ENCODE measurements around the gene NEGR1. TPM values are rescaled to one million over a fixed set of nuclear protein-coding genes. Genes with fewer than 3 reads are reported as not detected.

Gene NEGR1
- total RNA-seq, 1 donor from 2014 or later, result 0.16 TPM

DNA sequence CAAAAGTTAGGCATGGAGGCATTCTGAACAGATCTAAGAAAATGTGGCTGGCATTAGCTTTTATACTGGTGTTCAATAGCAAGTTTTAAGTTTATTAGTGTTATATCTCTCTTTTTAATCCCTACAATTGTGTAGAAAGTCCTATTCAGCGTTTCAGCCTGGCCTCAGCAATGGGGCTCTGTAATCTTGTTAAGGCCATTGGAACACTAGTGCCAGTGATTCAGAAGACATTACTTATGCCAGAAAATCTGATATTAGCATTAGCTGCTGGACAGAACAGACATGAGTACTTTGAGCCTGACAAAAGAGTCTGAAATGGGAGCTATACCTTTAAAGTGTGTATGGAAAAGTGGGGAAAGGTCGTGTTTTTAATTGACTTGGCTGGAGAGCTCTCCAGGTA lies 167.0 kb downstream of the NEGR1 start:
- ATAC-seq, result no peak

DNA sequence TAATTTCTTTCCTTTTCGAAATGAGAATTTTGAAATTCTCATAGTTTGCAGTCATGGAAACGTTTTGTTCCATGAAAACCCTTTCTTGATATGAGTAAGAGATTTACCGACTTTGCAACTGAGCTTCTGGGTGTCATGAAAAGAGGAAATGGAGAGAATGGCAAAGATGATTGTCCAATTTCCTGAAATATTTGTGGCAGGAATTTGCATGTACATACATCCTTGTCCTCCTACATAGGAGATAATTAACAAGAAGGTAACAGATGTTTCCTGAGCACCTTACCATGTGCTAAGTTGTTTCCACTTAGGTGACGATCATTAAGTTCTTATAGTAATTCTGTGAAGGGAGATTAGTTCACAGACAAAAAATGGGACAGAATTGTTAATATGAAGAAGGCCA lies 170.7 kb downstream of the NEGR1 start:
- ATAC-seq, result no peak

DNA sequence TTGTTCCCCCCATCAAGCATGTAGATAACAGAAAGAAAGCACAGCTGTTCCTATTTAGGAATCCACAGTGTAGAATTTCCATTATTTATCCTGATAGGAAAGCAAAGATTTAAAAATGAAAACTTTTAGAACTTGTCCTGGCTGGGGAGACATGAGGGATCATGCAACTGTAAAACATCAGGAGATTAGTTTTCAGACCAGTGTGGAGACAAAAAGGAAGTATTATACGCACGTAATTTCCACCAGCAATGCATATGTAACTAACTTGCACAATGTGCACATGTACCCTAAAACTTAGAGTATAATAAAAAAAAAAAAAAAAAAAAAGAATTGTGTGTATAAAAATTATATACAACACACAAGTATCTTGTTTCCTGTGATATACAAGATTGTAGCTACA lies 172.4 kb downstream of the NEGR1 start:
- ATAC-seq, result no peak

DNA sequence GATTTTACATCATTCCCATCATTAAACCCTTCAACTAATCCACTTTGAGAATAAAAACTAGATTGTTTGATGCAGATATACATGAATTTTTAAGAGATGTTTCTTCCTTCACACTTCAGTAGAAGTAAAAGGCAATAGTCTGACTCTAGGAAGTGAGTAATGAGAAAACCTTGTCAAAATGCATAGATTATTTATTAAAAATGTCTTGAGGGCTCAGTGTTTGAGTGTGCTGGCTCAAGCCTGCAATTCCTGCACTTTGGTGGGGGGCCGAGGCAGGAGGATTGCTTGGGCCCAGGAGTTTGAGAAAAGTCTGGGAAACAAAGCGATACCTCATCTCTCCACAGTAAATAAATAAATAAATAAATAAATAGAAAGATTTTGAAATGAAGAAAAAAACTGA lies 177.1 kb downstream of the NEGR1 start:
- ATAC-seq, result no peak

DNA sequence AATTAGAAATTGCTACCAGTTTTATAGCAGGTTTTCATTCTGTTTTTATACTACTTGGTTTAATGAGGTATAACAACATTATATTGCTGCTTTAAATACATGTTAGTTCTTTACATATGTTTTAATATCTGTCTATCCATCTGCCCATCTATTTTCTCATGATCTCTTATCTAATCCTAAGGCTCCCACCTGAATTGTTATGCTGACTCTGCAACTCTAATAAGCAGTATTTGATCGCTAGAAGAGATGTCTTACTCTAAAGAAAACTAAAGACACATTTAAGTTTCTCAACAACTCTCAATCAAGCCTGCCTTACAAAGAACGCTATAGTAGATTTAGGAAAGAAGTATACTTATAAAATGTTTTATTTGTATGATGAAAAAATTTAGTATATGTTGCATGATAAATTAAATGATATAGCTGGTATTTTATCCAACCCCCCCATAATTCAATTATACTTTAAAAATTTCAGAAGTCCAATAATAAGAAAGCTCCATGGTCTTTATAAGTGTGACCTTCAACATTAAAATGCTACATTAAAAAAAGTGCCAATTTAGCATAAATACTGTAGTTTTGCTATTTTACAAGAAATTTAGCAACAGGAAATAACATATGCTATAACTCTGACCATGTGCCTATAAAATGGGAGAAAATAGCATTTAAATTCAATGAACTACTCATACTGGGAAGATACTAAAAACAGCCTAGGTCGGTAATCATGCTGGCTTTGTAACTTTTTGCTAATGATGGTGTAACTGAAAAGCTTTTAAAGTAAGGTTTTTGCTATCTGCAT lies 180.3 kb downstream of the NEGR1 start:
- no peak for ATAC-seq

DNA sequence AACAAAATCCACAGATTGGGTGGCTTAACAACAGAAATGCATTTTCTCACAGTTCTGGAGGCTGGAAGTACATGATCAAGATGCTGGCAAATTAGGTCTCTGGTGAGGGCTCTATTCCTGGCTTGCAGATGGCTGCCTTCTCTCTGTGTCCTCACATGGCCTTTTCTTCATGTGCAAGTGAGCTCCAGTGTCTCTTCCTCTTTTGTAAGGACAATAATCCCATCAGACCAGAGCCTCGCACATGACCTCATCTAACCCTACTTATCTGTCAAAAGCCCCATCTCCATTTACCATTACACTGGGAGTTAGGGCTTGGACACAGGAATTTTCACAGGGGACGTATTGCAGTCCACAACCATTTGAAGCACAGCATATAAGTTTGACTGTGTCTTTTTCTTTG lies 181.6 kb downstream of the NEGR1 start:
- ATAC-seq, result no peak

DNA sequence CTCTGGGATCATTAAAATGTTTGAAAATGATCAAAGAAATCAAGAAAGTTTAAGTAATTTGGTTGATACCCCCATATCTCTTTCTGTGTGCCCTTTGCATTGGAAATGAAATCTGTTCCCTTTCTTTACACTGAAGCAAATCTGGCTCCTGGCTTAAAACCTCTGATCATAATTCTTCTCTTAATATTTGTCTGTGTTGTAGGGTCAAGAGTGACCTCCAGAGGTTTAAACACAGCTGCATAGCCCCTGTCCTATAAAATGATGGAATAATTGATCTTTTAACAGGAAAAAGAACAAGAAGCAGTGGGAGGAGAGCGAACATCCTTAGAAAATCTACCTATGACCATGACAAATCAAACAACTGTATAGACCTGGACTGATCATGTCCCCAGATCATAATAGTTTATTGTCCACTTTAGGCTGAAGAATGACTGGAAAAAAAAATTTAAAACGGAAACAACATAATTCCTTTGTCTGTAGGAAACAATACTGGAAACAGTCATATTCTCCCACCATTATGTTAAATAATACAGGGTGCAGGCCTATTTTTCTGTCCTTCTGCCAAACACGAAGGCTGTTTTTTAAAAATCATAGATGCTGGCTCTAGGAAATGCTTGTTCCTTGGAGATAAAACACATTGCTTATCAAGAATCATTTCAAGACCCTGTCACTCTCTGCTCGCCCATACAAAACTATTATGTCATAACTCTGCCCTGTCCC lies 184.3 kb downstream of the NEGR1 start:
- no peak for ATAC-seq

DNA sequence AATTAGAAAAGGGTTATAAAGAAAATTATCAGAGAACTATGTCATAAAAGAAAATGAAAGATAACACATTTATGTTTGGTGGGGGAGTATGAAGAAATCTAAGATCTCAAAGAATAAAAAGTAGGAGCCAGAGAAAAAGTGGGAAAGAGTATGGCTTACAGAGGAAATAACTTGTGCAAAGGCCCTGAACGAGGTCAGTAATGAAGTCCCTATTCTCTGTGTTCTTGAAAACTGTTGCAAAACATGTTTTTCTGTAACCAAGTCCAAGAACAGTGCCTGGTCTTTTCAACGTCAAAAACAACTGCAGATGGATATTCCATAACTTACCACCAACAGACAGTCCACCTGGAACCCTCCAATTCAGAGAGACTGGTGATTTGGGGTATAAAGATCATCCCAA lies 188.1 kb downstream of the NEGR1 start:
- no peak for ATAC-seq

DNA sequence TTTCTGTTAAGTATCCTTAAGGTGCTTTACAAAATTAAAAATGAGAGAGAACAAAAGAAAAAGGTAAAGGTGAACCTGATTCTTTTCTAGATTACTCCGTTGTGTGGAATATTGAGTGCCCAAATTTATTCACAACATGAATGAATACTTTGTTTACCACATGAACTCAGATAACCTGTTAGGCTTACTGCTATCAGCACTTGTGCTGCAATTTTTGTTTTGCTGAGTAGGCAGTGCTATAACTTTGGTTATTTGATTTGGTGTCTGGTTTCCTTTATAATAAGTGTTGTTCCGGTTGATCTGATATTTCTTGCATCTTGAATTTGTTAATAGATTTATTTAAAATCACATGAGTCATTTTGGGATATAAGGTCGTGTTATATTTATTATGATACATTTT lies 195.9 kb downstream of the NEGR1 start:
- no peak for ATAC-seq

DNA sequence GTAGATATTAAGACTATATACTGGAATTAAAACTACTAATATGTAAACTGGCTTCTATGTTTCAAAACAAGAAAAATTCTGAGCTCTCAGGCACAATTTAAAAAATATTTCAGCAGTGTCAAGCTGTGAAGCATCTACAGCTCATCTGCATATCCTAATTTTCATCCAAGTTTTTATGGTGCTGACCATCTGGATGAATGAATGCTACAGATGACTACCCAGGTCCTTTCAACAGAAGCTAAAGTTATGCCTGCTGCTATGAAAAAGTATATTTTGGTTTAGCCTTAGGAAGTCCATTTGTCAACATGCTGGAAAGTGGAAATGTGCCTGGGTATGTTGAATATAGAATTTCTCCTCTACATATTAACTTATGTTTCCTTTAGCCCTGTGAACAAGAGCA lies 206.9 kb downstream of the NEGR1 start:
- no peak for ATAC-seq

DNA sequence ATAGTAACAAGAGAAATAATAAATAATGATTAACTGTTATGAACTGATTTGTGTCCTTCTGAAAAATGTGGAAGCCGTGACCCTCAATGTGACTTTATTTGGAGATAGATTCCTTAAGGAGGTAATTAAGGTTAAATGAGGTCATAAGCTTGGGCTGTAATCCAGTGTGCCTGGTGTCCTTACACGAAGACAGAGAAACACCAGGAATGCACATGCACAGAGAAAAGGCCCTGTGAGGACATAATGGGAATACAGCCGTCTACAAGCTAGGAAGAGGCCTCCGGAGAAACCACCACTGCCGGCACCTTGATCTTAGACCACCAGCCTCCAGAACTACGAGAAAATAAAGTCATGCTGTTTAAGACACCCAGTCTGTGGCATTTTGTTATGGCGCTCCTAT lies 215.9 kb downstream of the NEGR1 start:
- ATAC-seq, result no peak

DNA sequence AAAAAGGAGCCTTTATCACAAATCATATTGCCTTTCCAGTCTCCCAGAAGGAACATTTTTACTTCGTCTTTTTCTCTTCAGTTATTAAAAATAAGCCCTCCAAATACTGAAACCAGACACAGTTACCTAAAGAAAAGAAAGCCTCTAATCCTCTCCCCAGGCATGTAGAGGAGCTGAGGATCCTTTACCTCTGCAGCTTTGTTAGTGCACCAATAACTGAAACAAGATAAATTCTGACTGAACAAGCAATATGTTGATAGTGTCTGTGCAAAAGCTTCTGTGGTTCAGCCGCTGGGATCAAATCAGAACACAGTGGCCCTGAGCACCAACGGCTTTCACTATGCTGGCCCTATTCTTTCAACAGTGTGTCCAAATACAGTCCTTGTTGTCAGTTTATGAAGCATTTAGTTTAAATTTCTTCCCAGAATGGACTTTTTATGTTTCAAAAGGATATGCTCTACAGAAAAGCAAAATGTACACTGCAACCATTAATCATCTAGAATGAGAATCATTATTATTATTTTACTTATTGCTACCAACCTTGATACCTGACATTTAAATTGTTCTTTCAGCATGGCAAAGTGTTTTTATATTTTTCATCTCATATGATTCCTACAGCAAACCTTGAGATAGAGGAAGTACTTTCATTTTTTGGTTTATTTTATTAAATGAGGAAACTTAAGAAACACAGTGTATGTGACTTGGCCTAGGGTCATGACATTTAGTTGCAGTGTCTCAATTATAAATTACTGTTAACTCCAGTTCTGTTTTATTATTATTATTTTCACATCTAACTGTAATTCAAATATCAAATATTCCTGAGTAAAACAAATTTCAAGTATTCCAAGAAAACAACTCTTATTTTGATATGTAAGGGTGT lies 217.9 kb downstream of the NEGR1 start:
- ATAC-seq, result no peak

DNA sequence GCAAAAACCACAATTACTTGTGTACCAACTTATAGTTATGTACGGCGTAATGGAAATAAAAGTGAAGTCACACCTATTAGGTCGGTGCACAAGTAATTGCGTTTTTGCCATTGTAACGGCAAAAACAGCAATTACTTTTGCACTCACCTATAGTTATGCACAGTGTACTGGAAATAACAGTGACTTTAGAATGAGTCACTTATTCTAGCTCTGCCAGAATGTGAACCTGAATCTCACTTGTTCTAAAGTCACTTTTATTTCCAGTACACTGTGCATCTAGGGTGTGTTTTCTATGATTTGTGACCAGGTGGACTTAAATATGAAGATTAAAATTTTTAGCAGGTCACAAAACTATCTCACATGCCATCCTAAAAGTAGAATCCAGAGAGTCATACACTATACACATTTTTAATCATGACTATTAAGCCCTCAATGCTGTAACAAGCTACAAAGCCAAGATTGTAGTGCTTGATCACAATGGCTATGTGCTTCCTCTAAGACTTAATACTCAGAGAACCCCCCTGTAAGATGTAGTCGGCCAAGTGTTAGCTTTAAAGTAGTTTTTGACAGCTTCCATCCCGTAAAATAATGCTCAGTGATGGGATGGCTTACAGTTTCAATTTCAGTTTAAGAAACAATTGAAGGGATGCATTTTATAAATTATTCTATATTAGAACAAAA lies 218.8 kb downstream of the NEGR1 start:
- ATAC-seq, result no peak

DNA sequence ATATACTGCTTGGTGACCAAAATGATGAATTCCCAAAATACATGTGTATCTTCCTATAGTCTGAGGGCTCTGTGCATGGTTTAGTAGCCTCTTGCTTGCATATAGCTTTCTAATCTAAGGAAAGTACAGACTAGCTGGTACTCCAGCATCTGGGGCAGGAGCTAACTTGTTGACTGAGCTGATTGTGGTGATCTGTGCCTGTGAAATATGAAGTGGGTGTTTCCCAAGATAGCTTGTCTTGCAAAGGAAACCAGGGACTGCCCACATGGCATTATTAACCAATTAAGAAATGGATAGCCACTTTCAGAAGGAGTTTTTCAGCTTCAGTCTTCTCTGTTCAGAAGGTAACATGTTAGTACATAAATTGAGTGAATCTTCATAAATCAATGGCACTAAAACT lies 219.8 kb downstream of the NEGR1 start:
- no peak for ATAC-seq

DNA sequence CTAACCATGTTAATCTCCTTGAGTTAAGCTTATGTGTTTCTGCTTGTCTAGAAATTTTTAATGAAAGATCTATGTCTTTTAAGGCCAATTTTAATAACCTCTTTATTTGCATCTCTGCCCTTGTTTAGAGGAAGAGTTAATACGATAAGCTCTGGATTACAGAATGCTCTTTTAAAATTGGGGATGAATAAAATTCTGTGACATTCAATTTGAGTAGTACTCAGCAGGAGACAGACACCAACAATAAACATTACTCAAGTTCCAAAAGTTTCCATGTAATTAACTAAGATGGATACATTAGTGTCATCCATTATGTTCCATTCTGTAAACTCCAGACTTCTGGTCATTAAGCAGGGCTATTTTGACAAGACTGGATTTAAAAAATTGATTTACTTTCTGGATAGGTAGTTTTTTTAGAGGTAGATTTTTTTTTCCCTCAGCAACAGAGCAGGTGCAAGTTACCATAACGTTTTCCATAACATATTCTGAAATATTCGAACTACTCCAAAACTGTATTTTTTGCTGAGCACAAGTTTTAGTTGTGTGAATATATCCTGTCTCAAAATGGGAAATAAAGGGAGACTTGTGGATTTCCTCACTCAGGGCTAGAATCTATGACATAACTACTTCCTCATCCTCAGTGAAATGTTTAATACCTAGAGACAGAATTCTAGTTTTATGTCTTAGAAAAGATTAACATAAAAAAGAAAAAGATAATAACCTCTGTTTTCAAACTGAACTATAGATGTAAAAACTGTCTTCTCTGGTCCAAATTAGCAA lies 221.7 kb downstream of the NEGR1 start:
- ATAC-seq, result no peak

DNA sequence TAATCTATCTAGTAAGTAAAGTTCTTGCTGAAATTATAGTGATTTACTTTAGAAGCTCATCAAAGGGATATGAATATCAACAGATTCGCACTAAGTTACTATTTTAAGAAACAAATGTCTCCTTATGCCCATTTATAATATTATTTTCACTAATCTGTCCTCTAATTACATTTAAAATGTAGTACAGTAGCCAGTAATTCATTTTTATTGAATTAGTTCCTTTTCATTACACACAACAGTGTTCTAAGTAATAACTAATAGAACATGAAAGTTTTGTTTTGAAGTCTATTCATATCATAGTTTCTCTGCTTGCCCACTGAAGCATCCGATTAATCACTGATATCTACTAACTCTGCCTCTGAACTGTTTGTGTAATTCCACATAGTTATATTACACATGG lies 225.8 kb downstream of the NEGR1 start:
- ATAC-seq, result no peak

DNA sequence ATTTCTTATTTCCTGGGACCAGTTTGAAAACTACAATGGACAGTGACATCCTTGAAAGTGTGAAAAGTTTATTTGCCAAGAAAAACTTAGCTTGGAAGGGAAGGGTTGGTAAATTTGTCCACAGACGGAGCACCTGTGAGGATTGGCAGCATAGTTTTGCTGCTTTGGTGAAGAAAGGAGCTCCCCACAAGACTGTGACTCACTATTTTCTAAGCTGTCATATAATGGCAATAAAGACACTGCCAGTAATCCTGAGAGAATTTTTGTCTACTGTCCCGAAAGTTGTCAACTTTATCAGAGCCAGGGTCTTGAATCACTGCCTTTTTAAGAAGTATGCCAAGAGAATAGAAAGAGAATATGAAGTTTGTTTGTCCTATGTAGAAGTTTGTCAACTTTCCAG lies 230.8 kb downstream of the NEGR1 start:
- ATAC-seq, result no peak

DNA sequence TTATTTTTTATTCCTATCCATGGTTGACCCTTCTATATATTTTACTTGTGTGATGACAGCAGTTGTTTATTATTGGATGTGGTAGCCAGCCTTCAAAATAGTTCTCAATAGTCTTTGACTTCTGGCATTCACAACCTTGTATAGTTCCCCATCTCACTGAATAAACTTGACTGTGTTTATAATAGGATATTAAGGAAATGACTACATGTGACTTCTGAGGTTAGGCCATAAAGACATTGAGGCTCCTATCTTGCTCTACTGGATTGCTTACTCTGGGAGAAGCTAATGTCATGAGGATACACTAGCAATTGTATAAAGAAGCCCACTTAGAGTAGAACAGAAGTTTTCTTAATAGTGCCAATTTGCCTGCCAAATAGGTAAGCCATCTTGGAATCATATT lies 231.8 kb downstream of the NEGR1 start:
- ATAC-seq, result no peak

DNA sequence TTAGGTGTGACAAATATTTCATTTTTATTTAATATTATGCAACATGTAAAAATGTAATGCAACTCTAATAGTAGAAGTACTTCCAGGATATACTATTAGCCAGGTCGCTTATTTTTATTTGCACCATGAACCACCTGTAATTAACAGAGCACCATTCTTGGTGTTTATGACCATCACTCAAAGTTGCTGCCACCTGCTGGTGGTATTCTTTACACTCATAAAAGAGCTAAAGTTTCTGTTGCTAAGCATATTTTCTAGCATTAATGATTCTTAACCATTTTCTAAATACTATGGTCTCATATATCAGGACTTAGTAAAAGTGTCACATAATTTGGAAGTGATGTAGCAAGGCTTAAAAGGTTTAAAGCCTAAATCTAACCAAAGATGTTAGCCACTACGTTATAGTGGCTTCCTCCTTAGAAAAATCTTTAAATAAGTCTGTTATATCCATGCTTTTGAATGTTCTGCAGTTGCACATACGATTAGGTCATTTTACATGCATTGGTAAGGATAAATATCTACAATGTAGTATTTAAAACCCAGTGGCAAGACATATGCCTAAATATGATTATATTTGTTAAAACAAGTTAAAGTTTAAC lies 244.5 kb downstream of the NEGR1 start:
- ATAC-seq, result no peak

DNA sequence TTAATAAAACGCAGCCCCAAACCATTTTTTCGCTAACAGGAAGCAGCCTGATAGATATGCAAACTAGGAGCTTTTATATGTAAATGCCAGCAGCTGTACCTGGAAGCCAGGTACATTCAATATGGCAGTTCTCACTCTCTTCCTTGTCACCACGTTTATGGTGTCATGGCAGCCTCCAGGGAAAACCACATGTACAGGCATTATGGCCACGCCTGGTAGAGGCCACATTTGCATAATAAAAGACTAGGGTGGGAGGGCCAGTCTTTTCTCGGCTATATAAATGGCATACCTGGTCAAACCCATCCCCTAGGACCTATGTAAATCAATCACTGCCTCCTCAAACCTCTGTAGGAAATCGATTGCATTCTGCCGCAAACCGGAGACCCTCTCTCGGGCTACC lies 247.5 kb downstream of the NEGR1 start:
- ATAC-seq, result no peak
